Fibroblast of lung (primary cell): ENCODE measurements around the gene KRT80. TPM values are rescaled to one million over a fixed set of nuclear protein-coding genes. Genes with fewer than 3 reads are reported as not detected.

ENCODE experiments used
- DNase-seq, 2 donors: peaks; one replicate each; pipeline versions ENCODE4 v3.0.0 to v3.0.0-alpha.2; 2010; ENCODE audit warnings: low read depth in 2 of 2
- H2AFZ ChIP-seq: 2 replicates; pipeline ENCODE4 v1.5.1; 2012; ENCODE audit warnings: low read length, control low read depth, inconsistent platforms
- H3K27ac ChIP-seq: 2 replicates; pipeline ENCODE4 v1.5.1; 2011; ENCODE audit warnings: low read length, control low read depth; ENCODE audit not compliant: insufficient read depth
- H3K27me3 ChIP-seq: 2 replicates; pipeline ENCODE4 v1.5.1; 2011; ENCODE audit warnings: mild to moderate bottlenecking, low read length; ENCODE audit not compliant: control insufficient read depth, insufficient read depth
- H3K36me3 ChIP-seq: 2 replicates; pipeline ENCODE4 v1.5.1; 2011; ENCODE audit warnings: low read length; ENCODE audit not compliant: control insufficient read depth, insufficient read depth
- H3K4me1 ChIP-seq: 2 replicates; pipeline ENCODE4 v1.5.1; 2011; ENCODE audit warnings: low read length; ENCODE audit not compliant: control insufficient read depth, insufficient read depth; ENCODE audit errors: extremely low read depth
- H3K4me2 ChIP-seq: 2 replicates; pipeline ENCODE4 v1.5.1; 2011; ENCODE audit warnings: low read length, control low read depth; ENCODE audit not compliant: insufficient read depth; ENCODE audit errors: extremely low read depth
- H3K4me3 ChIP-seq, 4 experiments: fragments of 200-600 bp in 1 of 4; sonication (generic) in 1 of 4; replicated peaks in 1 of 4; 2 replicates each; pipeline ENCODE4 v1.5.1; 2011 to 2016; ENCODE audit warnings: low read length in 4 of 4, low read depth in 3 of 4, mild to moderate bottlenecking in 3 of 4, control low read depth in 2 of 4, inconsistent platforms in 1 of 4, mixed read lengths in 1 of 4; ENCODE audit not compliant: insufficient read depth in 1 of 4; ENCODE audit errors: control extremely low read depth in 1 of 4
- H3K79me2 ChIP-seq: 2 replicates; pipeline ENCODE4 v1.5.1; 2012; ENCODE audit warnings: mild to moderate bottlenecking, low read length, inconsistent platforms; ENCODE audit not compliant: control insufficient read depth, insufficient read depth
- H3K9ac ChIP-seq: 2 replicates; pipeline ENCODE4 v1.5.1; 2011; ENCODE audit warnings: mild to moderate bottlenecking, low read length, control low read depth; ENCODE audit not compliant: insufficient read depth
- H3K9me3 ChIP-seq: 2 replicates; pipeline ENCODE4 v1.5.1; 2012; ENCODE audit warnings: low read depth, low read length; ENCODE audit not compliant: control insufficient read depth, insufficient read depth
- H4K20me1 ChIP-seq: 2 replicates; pipeline ENCODE4 v1.5.1; 2011; ENCODE audit warnings: low read length; ENCODE audit not compliant: control insufficient read depth, insufficient read depth; ENCODE audit errors: extremely low read depth
- EZH2 ChIP-seq: IDR thresholded peaks from 2 replicates; pipeline ENCODE4 v1.5.1; 2012; ENCODE audit warnings: low read length, control low read depth, mild to moderate bottlenecking; ENCODE audit errors: missing control alignments
- polyA plus RNA-seq, 2 donors: library from polyadenylated mRNA; depleted of rRNA in 1 of 2; stranded (reverse) in 1 of 2; unstranded in 1 of 2; fragments of >200 nt; gene quantifications; 2 replicates each; pipeline ENCODE4 v1.2.1, GENCODE V29; 2011 to 2012; ENCODE audit warnings: missing spikeins in 1 of 2
- total RNA-seq: library from RNA; depleted of rRNA; stranded (reverse); fragments of >200 nt; gene quantifications from 2 replicates; pipeline ENCODE4 v1.2.1, GENCODE V29; 2014
- TF ChIP-seq, protein P1 (sequence below), 2 donors: IDR thresholded peaks in 1 of 2; conservative IDR thresholded peaks in 1 of 2; 1 replicate in 1 of 2; 2 replicates in 1 of 2; pipeline ENCODE4 v1.5.1; 2011 to 2012; ENCODE audit warnings: low read length in 2 of 2, control low read depth in 1 of 2, inconsistent platforms in 1 of 2, low read depth in 1 of 2, mild to moderate bottlenecking in 1 of 2

Gene KRT80
- total and polyA plus RNA-seq, 2 donors (not counting 1 experiment from before 2014, with no cell fraction given) = 0.17 to 1.0 TPM

DNA sequence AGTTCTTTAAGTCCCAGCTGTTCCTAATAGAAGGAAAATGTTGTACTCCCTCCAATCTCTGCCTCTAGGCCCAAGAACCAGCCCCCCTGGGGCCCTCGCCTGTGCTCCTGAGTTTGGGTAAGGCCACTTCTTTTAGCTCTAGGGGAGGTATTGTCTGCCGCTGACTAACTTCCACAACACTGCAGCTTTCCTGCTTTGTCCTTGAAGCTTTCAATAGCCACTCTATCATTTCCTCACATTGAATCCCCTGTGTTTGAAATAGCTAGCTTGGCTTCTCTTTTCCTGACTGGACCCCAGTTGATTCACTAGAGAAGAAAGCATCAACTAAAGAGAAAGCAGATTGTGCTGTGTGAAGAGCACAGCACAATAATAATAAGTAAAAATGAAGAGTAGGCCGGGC lies 28.8 kb downstream of the KRT80 start:
- H3K4me1 ChIP-seq = peaks cover 6% of the 10 kb centered on the region
- no peak overlapping the region for H3K9ac ChIP-seq
- TF ChIP-seq EZH2 = no peak
- TF ChIP-seq, protein P1, sequence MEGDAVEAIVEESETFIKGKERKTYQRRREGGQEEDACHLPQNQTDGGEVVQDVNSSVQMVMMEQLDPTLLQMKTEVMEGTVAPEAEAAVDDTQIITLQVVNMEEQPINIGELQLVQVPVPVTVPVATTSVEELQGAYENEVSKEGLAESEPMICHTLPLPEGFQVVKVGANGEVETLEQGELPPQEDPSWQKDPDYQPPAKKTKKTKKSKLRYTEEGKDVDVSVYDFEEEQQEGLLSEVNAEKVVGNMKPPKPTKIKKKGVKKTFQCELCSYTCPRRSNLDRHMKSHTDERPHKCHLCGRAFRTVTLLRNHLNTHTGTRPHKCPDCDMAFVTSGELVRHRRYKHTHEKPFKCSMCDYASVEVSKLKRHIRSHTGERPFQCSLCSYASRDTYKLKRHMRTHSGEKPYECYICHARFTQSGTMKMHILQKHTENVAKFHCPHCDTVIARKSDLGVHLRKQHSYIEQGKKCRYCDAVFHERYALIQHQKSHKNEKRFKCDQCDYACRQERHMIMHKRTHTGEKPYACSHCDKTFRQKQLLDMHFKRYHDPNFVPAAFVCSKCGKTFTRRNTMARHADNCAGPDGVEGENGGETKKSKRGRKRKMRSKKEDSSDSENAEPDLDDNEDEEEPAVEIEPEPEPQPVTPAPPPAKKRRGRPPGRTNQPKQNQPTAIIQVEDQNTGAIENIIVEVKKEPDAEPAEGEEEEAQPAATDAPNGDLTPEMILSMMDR (conservative IDR thresholded peaks at IDR 0.05 in 1 of 2, IDR thresholded peaks at IDR 0.05 in 1 of 2; ENCODE audit: low read depth in 1 of 2, low read length in 2 of 2) = no peak
- no peaks in the 10 kb centered on the region for H4K20me1 ChIP-seq
- H3K4me3 ChIP-seq = no peak overlapping the region
- H3K9me3 ChIP-seq = no peaks in the 10 kb centered on the region
- no peak overlapping the region for H3K27ac ChIP-seq
- DNase-seq = no peak
- no peaks in the 10 kb centered on the region for H3K36me3 ChIP-seq
- H2AFZ ChIP-seq = no peak overlapping the region
- no peak overlapping the region for H3K4me2 ChIP-seq
- no peaks in the 10 kb centered on the region for H3K79me2 ChIP-seq
- no peaks in the 10 kb centered on the region for H3K27me3 ChIP-seq

DNA sequence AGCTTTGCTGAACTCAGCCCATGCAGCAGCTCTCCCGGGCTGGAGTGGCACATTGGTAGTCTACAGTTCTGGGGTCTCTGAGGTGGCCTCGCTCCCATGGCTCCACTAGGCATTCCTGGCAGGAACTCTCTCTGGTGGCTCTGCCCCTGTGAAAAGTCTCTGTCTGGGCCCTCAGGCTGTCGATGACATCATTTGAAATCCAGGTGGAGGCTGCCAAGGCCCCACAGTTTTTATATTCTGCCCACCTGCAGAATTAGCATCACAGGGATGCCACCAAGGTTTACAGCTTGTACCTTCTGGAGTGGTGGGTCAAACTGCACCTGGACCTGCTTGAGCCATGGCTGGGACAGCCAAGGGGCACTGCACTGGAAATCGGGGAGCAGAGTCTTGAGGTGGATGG lies 31.6 kb downstream of the KRT80 start:
- H3K79me2 ChIP-seq = no peaks in the 10 kb centered on the region
- H3K27ac ChIP-seq = no peak overlapping the region
- H3K4me1 ChIP-seq = peaks cover 8% of the 10 kb centered on the region
- H3K9me3 ChIP-seq = no peaks in the 10 kb centered on the region
- no peak overlapping the region for H3K4me3 ChIP-seq
- H3K4me2 ChIP-seq = no peak overlapping the region
- no peaks in the 10 kb centered on the region for H3K36me3 ChIP-seq
- no peak for TF ChIP-seq EZH2
- TF ChIP-seq, protein P1 (conservative IDR thresholded peaks at IDR 0.05 in 1 of 2, IDR thresholded peaks at IDR 0.05 in 1 of 2; ENCODE audit: low read depth in 1 of 2, low read length in 2 of 2) = no peak
- no peak overlapping the region for H2AFZ ChIP-seq
- H3K27me3 ChIP-seq = no peaks in the 10 kb centered on the region
- no peak for DNase-seq
- no peaks in the 10 kb centered on the region for H4K20me1 ChIP-seq
- H3K9ac ChIP-seq = no peak overlapping the region

DNA sequence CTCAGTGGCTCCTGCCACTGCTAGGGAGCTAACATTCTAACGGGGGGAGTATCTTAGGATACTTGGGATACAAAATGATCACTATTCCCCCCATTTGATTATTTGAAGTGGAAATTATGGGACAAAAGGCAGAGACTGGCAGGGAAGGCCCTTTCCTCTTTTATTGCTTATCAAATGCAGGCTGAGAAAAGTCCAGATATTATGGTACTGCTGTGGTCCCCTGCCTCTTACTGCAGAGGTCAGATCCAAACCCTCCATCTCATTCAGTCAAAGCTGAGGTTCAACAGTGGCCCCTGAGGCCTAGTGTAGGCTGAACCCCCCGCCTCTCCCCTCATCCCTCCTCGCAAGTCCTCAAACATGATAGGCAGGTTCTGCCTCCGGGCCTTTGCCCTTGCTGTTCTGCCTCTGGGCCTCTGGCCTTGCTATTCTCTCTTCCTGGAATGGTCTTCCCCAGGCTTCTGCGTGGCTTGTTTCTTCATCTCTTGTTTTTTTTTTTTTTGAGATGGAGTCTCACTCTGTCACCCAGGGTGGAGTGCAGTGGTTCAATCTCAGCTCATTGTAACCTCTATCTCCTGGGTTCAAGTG lies 34.2 kb downstream of the KRT80 start:
- no peak for TF ChIP-seq EZH2
- TF ChIP-seq, protein P1 (conservative IDR thresholded peaks at IDR 0.05 in 1 of 2, IDR thresholded peaks at IDR 0.05 in 1 of 2; ENCODE audit: low read depth in 1 of 2, low read length in 2 of 2) = no peak
- Histone ChIP-seq H3K4me2 (no peak overlapping the region), H3K9ac (no peak overlapping the region), H3K4me3 (no peak overlapping the region), H3K27ac (no peak overlapping the region), H3K27me3 (no peaks in the 10 kb centered on the region), H3K36me3 (no peaks in the 10 kb centered on the region), H4K20me1 (no peaks in the 10 kb centered on the region), H3K9me3 (no peaks in the 10 kb centered on the region), H3K79me2 (no peaks in the 10 kb centered on the region), H3K4me1 (peaks cover 7% of the 10 kb centered on the region), H2AFZ (no peak overlapping the region)
- DNase-seq = no peak
